ENCODE measurements around the gene WDR53.
"Not testable (repeated sequence)": the region's sequence is repeated elsewhere in the genome, so short reads cannot be mapped to it uniquely, and the experiment has no call there.

WDR53 gene
- 0.92 to 8.9 (median 4.6) reads per million in 18 experiments for total RNA-seq

GRCh38 chr3:196568246-196569002 is at the start of gene WDR53, which contains the start of gene FBXO45:
Gene WDR53, minus strand, starts transcription at chr3:196568554. Its CDS starts 7,079 bp downstream, at chr3:196561475.
Gene FBXO45, plus strand, starts transcription at chr3:196568660. Its CDS starts 325 bp downstream, at chr3:196568985.
- DNase-seq: peak; percentile 92 to 95

DNA sequence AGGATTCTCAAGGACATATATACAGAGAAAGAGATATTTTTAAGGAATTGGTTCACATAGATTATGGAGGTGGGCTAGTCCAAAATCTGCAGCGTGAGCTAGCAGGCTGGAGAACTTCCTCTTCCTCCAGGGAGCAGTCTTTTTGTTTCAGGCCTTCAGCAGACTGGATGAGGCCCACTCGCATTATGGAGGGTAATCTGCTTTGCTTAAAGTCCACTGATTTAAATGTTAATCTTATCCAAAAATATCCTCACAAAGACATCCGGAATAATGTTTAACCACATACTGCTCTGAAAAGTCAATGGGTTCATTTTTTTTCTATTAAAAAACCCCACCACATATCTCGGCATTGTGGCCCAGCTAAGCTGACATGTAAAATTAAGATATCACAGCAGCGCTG is 48.9 kb upstream of the WDR53 start:
- DNase-seq: peak; percentile 56 to 65

- DNase-seq: not testable (repeated sequence)
Measured at GRCh38 chr3:196615234-196615633, 46.9 kb upstream of the WDR53 start.

GRCh38 chr3:196611761-196612483 is 43.6 kb upstream of the WDR53 start:
- peak in 1 of 2 donors; percentile 27 for DNase-seq

DNA sequence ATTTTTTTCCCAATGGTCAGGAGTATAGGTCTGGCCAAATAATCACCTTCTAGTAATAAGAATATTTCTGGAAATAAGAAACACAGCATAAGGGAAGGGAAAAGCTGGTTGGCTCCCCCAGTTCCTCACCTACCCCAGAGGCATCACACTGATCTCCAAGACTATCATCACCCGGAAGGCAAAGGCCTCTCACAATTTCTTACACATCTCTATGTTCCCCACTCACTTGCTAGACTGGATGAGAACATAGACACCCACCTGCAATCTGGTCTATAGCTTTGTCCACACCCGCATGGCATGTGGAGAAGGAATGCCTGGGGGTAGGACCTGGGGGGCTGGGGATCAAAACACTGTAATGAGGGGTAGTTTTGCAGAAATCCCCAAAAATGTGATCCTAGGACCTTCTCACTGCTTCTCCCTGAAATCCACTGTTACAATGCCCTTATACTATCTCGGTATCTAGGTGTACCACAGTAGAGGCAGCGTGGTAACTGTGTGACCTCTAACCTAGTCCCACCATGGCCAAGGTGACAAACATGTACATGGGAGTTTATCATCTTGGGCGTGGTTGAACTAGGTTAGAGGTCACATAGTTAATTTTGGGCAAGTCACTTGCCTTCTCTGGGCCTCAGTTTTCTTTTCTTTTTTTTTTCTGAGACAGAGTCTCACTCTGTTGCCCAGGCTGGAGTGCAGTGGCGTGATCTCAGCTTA is 41.6 kb upstream of the WDR53 start:
- peak; percentile 20 to 51 for DNase-seq

- peak; percentile 92 to 94 for DNase-seq
Measured at GRCh38 chr3:196609343-196609775, 41.0 kb upstream of the WDR53 start.

DNA sequence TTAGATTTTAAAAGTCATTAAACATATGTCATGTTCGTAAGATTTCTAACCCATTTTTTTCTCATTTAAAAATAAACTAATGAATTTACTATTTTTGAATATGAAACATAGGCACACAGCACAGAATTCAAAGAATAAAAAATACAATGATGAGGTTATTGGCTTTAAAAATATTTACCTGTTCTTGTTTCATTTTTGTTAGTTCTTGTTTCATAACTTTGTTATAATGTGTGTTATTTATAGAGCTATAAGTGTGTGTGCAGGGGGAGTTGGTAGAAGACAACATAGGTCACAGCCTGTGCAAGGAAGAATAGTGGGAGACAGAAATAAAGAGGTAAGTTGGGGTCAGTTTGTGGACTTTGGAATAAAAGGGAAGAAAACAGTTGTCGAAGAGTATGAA is 40.3 kb upstream of the WDR53 start:
- DNase-seq: no peak

- no peak for DNase-seq
Measured at GRCh38 chr3:196604548-196604947, 36.2 kb upstream of the WDR53 start.

- DNase-seq: no peak
Measured at GRCh38 chr3:196603683-196604082, 35.3 kb upstream of the WDR53 start.

- DNase-seq: no peak
Measured at GRCh38 chr3:196602673-196603072, 34.3 kb upstream of the WDR53 start.

DNA sequence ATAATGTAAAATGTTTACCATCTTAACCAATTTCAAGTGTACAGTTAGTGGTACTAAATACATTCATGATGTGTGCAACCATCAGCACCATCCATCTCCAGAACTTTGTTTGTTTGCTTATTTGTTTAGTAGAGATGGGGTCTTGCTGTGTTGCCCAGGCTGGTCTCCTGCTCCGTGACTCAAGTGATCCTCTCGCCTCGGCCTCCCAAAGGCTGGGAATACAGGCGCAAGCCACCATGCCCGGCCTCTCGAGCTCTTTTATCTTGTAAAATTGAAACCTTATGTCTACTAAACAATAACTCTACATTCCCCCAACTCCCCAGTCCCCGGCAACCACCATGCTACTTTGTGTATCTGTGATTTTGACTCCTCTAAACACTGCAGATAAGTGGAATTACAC is 32.0 kb upstream of the WDR53 start:
- no peak for DNase-seq

- no peak for DNase-seq
Measured at GRCh38 chr3:196599734-196600128, 31.4 kb upstream of the WDR53 start.

DNA sequence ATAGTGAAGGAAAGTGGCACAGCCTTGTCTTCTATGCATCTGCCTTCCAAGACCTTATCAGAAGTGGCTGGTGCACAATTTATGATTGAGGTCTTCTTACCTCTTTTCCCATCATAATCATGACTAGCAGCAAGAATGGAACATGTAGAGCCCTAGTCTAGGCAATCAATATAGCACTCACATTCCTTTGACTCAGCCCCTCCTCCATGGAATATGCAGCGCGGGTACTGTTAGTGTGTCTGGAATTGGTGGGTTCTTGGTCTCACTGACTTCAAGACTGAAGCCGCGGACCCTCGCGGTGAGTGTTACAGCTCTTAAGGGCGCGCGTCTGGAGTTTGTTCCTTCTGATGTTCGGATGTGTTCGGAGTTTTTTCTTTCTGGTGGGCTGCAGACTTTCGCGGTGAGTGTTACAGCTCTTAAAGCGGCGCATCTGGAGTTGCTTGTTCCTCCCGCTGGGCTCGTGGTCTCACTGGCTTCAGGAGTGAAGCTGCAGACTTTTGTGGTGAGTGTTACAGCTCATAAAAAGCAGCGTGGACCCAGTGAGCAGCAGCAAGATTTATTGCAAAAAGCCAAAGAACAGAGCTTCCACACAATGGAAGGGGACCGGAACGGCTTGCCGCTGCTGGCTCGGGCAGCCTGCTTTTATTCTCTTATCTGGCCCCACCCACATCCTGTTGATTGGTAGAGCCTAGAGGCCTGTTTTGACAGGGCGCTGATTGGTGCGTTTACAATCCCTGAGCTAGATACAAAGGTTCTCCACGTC is 29.8 kb upstream of the WDR53 start:
- peak; percentile 18 to 38 for DNase-seq

DNA sequence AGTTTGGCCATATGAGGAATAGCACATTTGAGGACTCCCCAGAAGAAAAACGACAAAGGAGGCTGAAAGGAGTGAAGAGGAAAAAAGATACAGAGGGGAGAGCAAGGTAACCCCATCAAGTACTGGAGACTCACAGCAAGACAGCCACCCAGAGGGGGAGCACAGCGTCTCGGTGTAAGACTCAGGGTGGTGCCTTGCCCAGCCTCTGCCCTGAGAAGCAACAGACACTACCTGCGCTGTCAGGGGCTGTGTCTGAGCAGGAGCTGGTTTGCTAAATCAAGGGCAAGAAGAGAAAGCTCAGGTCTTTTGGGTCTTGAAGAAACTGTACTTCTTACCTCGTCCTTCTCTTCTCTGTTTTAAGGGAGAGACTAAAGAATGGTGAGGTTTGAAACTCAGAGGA is 28.0 kb upstream of the WDR53 start:
- DNase-seq: no peak

DNA sequence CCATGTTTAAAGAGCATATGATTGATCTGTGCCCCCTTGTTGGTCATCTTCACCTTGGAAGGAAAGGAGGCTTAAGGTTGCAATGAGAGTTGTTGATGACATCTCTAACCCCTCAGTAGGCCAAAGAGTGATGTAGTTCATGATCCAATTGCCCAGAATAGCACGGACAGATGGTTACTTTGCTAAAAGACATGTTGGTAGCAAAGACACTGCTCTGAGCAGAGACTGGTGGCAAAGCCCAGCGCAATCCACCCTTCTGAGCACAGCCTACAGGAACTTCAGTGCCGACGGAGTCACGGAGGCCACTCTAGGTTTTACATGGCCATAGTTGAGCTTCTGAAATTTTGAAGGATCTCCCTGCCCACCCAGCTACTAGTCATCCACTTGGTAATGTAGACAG is 21.9 kb upstream of the WDR53 start:
- DNase-seq: no peak

DNA sequence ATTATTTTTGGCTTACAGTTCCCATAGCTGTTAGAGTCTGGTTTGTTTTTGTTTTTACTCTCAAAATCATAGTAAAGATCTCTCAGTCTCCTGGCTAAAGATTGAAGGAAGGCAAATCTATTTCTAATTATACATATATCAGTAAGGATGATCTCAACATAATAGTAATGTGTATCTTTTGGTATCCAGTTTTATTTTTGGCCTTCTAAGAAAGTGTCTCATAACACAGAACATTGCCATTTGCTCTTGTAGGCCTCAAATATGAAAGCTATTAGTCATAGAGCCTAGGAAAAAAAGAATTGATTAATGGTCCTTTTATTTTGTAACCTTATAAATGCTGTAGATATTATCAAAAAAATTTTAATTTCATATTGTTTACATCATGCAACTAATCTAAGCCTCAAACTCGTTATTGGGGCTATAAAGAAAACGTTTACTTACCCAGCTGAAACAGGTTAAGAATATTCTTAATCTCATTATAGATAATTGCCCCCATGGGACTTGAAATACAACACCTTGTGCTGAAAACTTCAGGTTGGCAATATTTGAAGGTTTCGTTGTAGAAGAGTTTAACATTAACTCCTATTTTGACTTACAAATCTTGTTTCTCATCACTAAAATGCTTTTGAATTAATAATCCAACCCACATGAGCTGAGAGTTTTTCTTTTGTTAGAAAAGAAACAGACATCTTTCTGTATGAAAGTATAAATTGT is 16.8 kb upstream of the WDR53 start:
- DNase-seq: no peak

DNA sequence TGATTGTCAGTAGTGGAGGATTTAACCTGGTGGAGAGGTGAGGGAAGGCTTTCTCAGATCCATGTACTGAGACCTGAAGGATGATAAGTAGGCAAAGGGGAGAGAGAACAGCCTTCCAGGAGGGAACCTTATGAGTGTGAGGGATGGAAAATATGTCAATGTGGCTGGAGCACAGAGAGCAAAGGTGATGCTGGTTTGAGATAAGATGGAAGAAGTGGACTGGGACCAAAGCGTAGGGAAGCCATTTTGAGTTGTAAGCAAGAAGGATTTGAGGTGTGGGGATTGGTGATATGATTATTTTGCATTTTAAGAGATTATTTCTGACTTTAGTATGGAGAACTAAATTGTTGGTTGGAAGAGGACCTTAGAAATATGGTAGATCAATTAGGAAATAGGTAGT is 4.0 kb upstream of the WDR53 start:
- DNase-seq: no peak

DNA sequence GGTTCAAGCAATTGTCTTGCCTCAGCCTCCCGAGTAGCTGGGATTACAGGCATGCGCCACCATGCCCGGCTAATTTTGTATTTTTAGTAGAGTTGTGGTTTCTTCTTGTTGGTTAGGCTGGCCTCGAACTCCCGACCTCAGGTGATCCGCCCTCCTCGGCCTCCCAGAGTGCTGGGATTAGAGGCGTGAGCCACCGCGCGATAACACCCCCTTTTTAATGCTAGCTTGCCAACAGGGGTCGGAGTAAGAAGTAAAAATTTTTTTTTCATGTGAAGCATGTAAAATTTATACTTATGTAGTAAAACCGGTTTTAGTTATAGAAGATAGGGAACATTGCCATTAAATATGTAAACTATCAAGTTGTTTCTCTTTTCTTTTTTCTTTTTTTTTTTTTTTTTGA is 2.0 kb upstream of the WDR53 start:
- DNase-seq: not testable (repeated sequence)

- DNase-seq: peak in 1 of 2 donors; percentile 2
Measured at GRCh38 chr3:196569003-196569516, 706 bp upstream of the WDR53 start.

DNA sequence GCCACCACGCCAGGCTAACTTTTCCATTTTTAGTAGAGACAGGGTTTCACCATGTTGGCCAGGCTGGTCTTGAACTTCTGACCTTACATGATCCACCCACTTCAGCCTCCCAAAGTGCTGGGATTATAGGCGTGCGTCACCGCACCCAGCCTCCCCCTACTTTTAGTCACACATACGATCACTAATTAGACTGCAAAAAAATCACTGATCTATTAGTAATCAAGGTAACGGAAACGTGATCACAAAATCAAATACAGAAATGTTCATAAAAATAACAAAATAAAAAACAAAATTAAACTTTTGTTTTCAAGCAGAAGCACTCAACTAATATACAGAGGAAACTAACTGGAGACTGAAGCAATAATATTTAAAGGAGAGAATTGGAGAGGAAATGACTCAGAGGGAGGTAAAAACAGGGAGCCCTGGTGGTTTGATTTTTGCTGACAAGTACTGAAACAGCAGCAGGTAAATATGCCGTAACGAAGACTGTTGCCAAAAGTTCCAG is 4.6 kb downstream of the WDR53 start:
- no peak for DNase-seq

GRCh38 chr3:196559826-196560225 is 8.5 kb downstream of the WDR53 start:
- DNase-seq: no peak
